Measurements from ENCODE around the gene DIP2C.

- TF ChIP-seq CTCF (IDR thresholded peaks at IDR 0.05) (no peak), POLR2A (IDR thresholded peaks at IDR 0.05) (no peak), EP300 (IDR thresholded peaks at IDR 0.05; ENCODE audit: low read depth) (no peak), POLR2AphosphoS5 (IDR thresholded peaks at IDR 0.05) (no peak)
Observed at GRCh38 chr10:506451-507354, 182.8 kb downstream of the DIP2C start.

Measured in transverse colon (tissue), 4 donors.